K562 (cell line): ENCODE data around the gene PPM1D. TPM values are rescaled to one million over a fixed set of nuclear protein-coding genes. Genes with fewer than 3 reads are reported as not detected.

Experiments used
- ATAC-seq: fragments of 200-7000 bp; cut with Tn5 transposase; 3 replicates; pipeline ENCODE4 v1.9.1; 2020; ENCODE audit warnings: moderate library complexity
- BruUV-seq: library from RNA; stranded (reverse); fragments of 400-500 nt; replicated peaks from 2 replicates; lab custom pipeline; 2021; lab: Mats Ljungman, UMichigan
- CTCF ChIA-PET: fragments of 300-600 bp; formaldehyde crosslinking; extraction: SDS; loops from one replicate; lab custom pipeline; 2021; ENCODE audit warnings: low intra/inter-chr PET ratio; lab: Yijun Ruan, JAX
- POLR2A ChIA-PET: fragments of 300-600, 350-650 bp; sonication (Branson Sonifier 250); formaldehyde crosslinking; extraction: SDS; loops from one replicate; lab custom pipeline; 2021; ENCODE audit warnings: antibody characterized with exemption, inconsistent platforms; lab: Yijun Ruan, JAX
- DNase-seq, 4 experiments: peaks; one replicate each; pipeline versions ENCODE4 v3.0.0 to v3.0.0-alpha.2; 2011 to 2018; ENCODE audit warnings: low spot score in 3 of 4, mixed read lengths in 3 of 4; ENCODE audit errors: extremely low read depth in 1 of 4
- FAIRE-seq: peaks from 2 replicates; lab custom pipeline; 2011; peaks lifted over from hg19 to GRCh38; lab: Jason Lieb, UNC
- H2AFZ ChIP-seq: 2 replicates; pipeline ENCODE4 v1.6.0; 2011; ENCODE audit warnings: low read depth, low read length, control low read depth, inconsistent platforms
- H3K27ac ChIP-seq: fragments of 200-600 bp; 3 replicates; pipeline ENCODE4 v1.8.0; 2011; ENCODE audit warnings: low read depth, mild to moderate bottlenecking, control low read depth, inconsistent platforms, low read length, moderate library complexity, mixed read lengths; ENCODE audit errors: extremely low read depth
- H3K27me3 ChIP-seq, 2 experiments: fragments of 300-600 bp in 1 of 2; 2 replicates in 1 of 2; 3 replicates in 1 of 2; pipeline versions ENCODE4 v1.6.0 to v1.8.0; 2011; ENCODE audit warnings: inconsistent platforms in 2 of 2, low read length in 2 of 2, mild to moderate bottlenecking in 1 of 2, mixed read lengths in 1 of 2, moderate library complexity in 1 of 2; ENCODE audit not compliant: control insufficient read depth in 2 of 2, insufficient read depth in 2 of 2
- H3K36me3 ChIP-seq: fragments of 300-600 bp; 3 replicates; pipeline ENCODE4 v1.8.0; 2011; ENCODE audit warnings: mild to moderate bottlenecking, low read length, inconsistent platforms; ENCODE audit not compliant: control insufficient read depth, insufficient read depth
- H3K4me1 ChIP-seq, 2 experiments: fragments of 200-600 bp in 1 of 2; replicated peaks in 1 of 2; 2 replicates in 1 of 2; 3 replicates in 1 of 2; pipeline versions ENCODE4 v1.5.1 to v1.8.0; 2011; ENCODE audit warnings: inconsistent platforms in 2 of 2, low read length in 2 of 2, mild to moderate bottlenecking in 1 of 2, mixed read lengths in 1 of 2, moderate library complexity in 1 of 2; ENCODE audit not compliant: control insufficient read depth in 2 of 2, insufficient read depth in 2 of 2
- H3K4me2 ChIP-seq: 2 replicates; pipeline ENCODE4 v1.6.1; 2011; ENCODE audit warnings: low read length, control low read depth, inconsistent platforms, mixed read lengths; ENCODE audit not compliant: insufficient read depth
- H3K4me3 ChIP-seq: fragments of 200-600 bp; sonication (generic), shearing (Covaris generic); 2 replicates; pipeline ENCODE4 v1.5.1; 2016; ENCODE audit warnings: control low read depth, inconsistent platforms
- H3K79me2 ChIP-seq: fragments of 200-600 bp; 3 replicates; pipeline ENCODE4 v1.8.0; 2011; ENCODE audit warnings: low read length, inconsistent platforms; ENCODE audit not compliant: control insufficient read depth, insufficient read depth
- H3K9ac ChIP-seq, 2 experiments: 2 replicates each; pipeline versions ENCODE4 v1.6.0 to v1.6.1; 2011; ENCODE audit warnings: low read depth in 2 of 2, low read length in 2 of 2, control low read depth in 1 of 2, inconsistent platforms in 1 of 2, mild to moderate bottlenecking in 1 of 2, mixed read lengths in 1 of 2; ENCODE audit not compliant: insufficient read depth in 1 of 2
- H3K9me1 ChIP-seq: one replicate; pipeline ENCODE4 v1.6.0; 2011; ENCODE audit warnings: inconsistent platforms, mild to moderate bottlenecking, low read length, moderate library complexity; ENCODE audit not compliant: control insufficient read depth, insufficient read depth
- H3K9me3 ChIP-seq: replicated peaks from 2 replicates; pipeline ENCODE4 v1.5.1; 2011; ENCODE audit warnings: low read depth, low read length, inconsistent platforms; ENCODE audit not compliant: control insufficient read depth, insufficient read depth
- H4K20me1 ChIP-seq: replicated peaks from 2 replicates; pipeline ENCODE4 v1.6.1; 2011; ENCODE audit warnings: low read length, inconsistent platforms, mixed read lengths; ENCODE audit not compliant: control insufficient read depth, insufficient read depth
- BACH1 ChIP-seq: fragments of 200-800 bp; sonication (Bioruptor generic); IDR thresholded peaks from 2 replicates; pipeline ENCODE4 v1.6.1; 2016; ENCODE audit warnings: missing genetic modification characterization, missing compliant biosample characterization
- MBD1 ChIP-seq: fragments of 250-450 bp; sonication (Bioruptor Pico); IDR thresholded peaks from 2 replicates; pipeline ENCODE4 v1.8.0; 2022; ENCODE audit warnings: inconsistent platforms
- PML ChIP-seq: IDR thresholded peaks from 2 replicates; pipeline ENCODE4 v1.6.1; 2012; ENCODE audit warnings: low read length, inconsistent platforms
- SAP30 ChIP-seq: fragments of 200-600 bp; sonication (generic); IDR thresholded peaks from 2 replicates; pipeline ENCODE4 v1.6.1; 2012; ENCODE audit warnings: borderline replicate concordance, low read depth, mild to moderate bottlenecking, moderate library complexity, low read length, control low read depth, inconsistent platforms; ENCODE audit not compliant: insufficient read depth, poor library complexity, severe bottlenecking
- SRSF3 ChIP-seq: fragments of 200-400 bp; formaldehyde crosslinking; IDR thresholded peaks from 2 replicates; pipeline ENCODE4 v1.6.1; 2016; ENCODE audit warnings: mild to moderate bottlenecking, low read length, moderate library complexity; ENCODE audit not compliant: insufficient read depth
- STAT5B ChIP-seq: fragments of 250-450 bp; sonication (Bioruptor Pico); IDR thresholded peaks from 2 replicates; pipeline ENCODE4 v1.8.0; 2021; ENCODE audit warnings: mild to moderate bottlenecking, inconsistent platforms
- ZNF75A ChIP-seq: fragments of 450-650 bp; formaldehyde crosslinking; IDR thresholded peaks from 2 replicates; pipeline ENCODE4 v1.4.0; 2020; ENCODE audit warnings: mild to moderate bottlenecking
- WGBS: fragments of 100-300 bp; shearing (Covaris generic); methylation state at CpG from one replicate; pipeline ENCODE4 v1.1.6; 2016; ENCODE audit warnings: low coverage, mixed read lengths; ENCODE audit not compliant: insufficient coverage; ENCODE audit errors: missing lambda C conversion rate; 5-methylcytosine and 5-hydroxymethylcytosine counted together
- in situ Hi-C: fragments of 300-500 bp; cut with MboI; formaldehyde crosslinking; loops from 4 replicates; pipeline ENCODE4 v1.15.0; 2018; ENCODE audit warnings: inconsistent platforms, mixed read lengths
- intact Hi-C: fragments of 100-400 bp; cut with micrococcal nuclease; formaldehyde crosslinking; loops from 2 replicates; pipeline ENCODE4 v1.14.2; 2022
- polyA plus RNA-seq, 8 experiments: library from polyadenylated mRNA; depleted of rRNA in 4 of 8; stranded (reverse) in 5 of 8; unstranded in 3 of 8; fragments of >200 nt; fragmentation: Nextera tagmentation in 2 of 8; fragmentation: Illumina TruSeq in 1 of 8; extraction: Ambion mirVana in 2 of 8; extraction: Trizol in 1 of 8; gene quantifications; 2 replicates each; pipeline versions ENCODE4 v1.2.1 to v1.2.3, GENCODE V29; 2011 to 2014; ENCODE audit warnings: inconsistent platforms in 1 of 8, missing spikeins in 1 of 8
- total RNA-seq, 7 experiments: library from RNA; depleted of rRNA in 6 of 7; stranded (reverse); fragments of >200 nt in 6 of 7; fragmentation: Illumina TruSeq in 2 of 7; extraction: Trizol in 2 of 7; gene quantifications; 2 replicates each; pipeline versions ENCODE4 v1.2.1 to v1.2.3, GENCODE V29; 2011 to 2021; ENCODE audit warnings: low replicate concordance in 1 of 7
- TF ChIP-seq, protein P1 (sequence below): fragments of 250-450 bp; sonication (Bioruptor Pico); IDR thresholded peaks from 2 replicates; pipeline ENCODE4 v1.8.0; 2022; ENCODE audit warnings: moderate library complexity, mild to moderate bottlenecking, inconsistent platforms
- TF ChIP-seq, protein P2 (sequence below): fragments of 200-800 bp; sonication (Bioruptor generic); IDR thresholded peaks from 2 replicates; pipeline ENCODE4 v1.6.1; 2017; ENCODE audit warnings: missing genetic modification characterization, missing compliant biosample characterization
- TF ChIP-seq, protein P3 (sequence below), 3 experiments: fragments of 200-800 bp in 1 of 3; fragments of 250-450 bp in 1 of 3; fragments of 450-650 bp in 1 of 3; sonication (Bioruptor Pico) in 1 of 3; sonication (Bioruptor generic) in 1 of 3; formaldehyde crosslinking in 1 of 3; IDR thresholded peaks; 2 replicates each; pipeline versions ENCODE4 v1.6.1 to v1.8.0; 2016 to 2022; ENCODE audit warnings: mild to moderate bottlenecking in 2 of 3, missing genetic modification characterization in 2 of 3, missing compliant biosample characterization in 1 of 3, moderate library complexity in 1 of 3

PPM1D gene
- total and polyA plus RNA-seq, 9 of the 15 experiments (the other 6 are each of a cell fraction or from before 2014, with no cell fraction given) = 2.1 to 19.0 (median 7.8) TPM

DNA sequence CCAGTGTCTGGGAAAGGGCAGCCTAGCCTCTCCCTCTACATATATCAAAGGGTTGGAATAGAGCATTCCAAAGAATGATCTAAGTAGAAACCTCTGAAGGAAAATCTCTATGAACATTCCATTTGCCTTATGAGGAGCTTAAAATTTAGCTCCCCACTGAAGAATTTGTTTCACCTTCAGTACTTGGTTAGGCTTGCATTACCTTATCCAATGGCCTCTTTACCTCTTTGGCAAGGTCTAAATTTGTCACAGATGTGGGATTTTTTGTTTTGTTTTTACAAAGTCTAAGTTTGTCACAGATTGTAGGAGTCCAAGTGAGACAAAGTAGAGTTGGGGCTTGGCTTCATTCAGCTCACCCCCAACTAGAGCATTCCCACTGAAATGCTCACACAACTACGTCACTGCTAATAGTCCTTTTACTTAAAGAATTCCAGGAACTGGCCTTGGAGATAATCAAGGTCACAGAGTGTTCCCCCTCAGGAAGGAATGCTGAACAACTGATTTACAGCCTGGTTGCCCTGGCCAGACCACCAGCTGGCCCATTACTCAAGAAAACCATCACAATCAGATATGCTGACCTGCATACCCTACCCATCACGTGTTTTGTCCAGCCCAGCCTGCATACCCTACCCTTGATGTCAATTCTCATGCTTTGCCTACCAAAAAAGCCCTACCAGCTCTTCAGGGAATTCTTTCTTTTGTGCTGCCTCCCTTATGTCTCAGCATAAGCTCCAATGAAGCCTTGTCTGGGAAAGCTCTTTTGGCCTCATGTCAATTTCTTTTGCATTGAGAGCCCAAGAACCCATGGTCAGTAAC is 26.5 kb upstream of the PPM1D start:
- DNase-seq (no peak), FAIRE-seq (peak; percentile 59), ATAC-seq (no peak)
- ChIA-PET POLR2A (no interaction called here), CTCF (no interaction called here)
- no peak overlapping the region for H3K4me2 ChIP-seq
- H3K36me3 ChIP-seq = no peaks in the 10 kb centered on the region
- intact Hi-C loops (no loop called here), in situ Hi-C loops (no loop called here)
- no peaks in the 10 kb centered on the region for H3K79me2 ChIP-seq
- no TSS peak for BruUV-seq
- H3K4me3 ChIP-seq = no peak overlapping the region
- no peaks in the 10 kb centered on the region; a peak in 1 of 5 replicates for H3K4me1 ChIP-seq
- no peaks in the 10 kb centered on the region for H4K20me1 ChIP-seq
- H2AFZ ChIP-seq = no peak overlapping the region
- H3K27ac ChIP-seq = no peak overlapping the region
- H3K27me3 ChIP-seq = no peaks in the 10 kb centered on the region
- H3K9ac ChIP-seq = no peak overlapping the region
- H3K9me3 ChIP-seq = no peaks in the 10 kb centered on the region
- 31% methylated on average over 2 of the region's 2 CpGs for WGBS
- no peaks in the 10 kb centered on the region for H3K9me1 ChIP-seq
- no peak for TF ChIP-seq SAP30
- TF ChIP-seq, protein P1, sequence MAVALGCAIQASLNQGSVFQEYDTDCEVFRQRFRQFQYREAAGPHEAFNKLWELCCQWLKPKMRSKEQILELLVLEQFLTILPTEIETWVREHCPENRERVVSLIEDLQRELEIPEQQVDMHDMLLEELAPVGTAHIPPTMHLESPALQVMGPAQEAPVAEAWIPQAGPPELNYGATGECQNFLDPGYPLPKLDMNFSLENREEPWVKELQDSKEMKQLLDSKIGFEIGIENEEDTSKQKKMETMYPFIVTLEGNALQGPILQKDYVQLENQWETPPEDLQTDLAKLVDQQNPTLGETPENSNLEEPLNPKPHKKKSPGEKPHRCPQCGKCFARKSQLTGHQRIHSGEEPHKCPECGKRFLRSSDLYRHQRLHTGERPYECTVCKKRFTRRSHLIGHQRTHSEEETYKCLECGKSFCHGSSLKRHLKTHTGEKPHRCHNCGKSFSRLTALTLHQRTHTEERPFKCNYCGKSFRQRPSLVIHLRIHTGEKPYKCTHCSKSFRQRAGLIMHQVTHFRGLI = no peak
- no peak for TF ChIP-seq ZNF75A (CRISPR knock-in tag)
- TF ChIP-seq PML = no peak
- TF ChIP-seq MBD1 (CRISPR knock-in tag) = no peak
- TF ChIP-seq BACH1 (tag) = 0 out of 2 replicates have a peak, but pooled peaks have one; percentile 13
- TF ChIP-seq, protein P2, sequence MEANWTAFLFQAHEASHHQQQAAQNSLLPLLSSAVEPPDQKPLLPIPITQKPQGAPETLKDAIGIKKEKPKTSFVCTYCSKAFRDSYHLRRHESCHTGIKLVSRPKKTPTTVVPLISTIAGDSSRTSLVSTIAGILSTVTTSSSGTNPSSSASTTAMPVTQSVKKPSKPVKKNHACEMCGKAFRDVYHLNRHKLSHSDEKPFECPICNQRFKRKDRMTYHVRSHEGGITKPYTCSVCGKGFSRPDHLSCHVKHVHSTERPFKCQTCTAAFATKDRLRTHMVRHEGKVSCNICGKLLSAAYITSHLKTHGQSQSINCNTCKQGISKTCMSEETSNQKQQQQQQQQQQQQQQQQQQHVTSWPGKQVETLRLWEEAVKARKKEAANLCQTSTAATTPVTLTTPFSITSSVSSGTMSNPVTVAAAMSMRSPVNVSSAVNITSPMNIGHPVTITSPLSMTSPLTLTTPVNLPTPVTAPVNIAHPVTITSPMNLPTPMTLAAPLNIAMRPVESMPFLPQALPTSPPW = no peak
- TF ChIP-seq SRSF3 = no peak
- TF ChIP-seq STAT5B (CRISPR knock-in tag) = no peak
- TF ChIP-seq, protein P3, sequence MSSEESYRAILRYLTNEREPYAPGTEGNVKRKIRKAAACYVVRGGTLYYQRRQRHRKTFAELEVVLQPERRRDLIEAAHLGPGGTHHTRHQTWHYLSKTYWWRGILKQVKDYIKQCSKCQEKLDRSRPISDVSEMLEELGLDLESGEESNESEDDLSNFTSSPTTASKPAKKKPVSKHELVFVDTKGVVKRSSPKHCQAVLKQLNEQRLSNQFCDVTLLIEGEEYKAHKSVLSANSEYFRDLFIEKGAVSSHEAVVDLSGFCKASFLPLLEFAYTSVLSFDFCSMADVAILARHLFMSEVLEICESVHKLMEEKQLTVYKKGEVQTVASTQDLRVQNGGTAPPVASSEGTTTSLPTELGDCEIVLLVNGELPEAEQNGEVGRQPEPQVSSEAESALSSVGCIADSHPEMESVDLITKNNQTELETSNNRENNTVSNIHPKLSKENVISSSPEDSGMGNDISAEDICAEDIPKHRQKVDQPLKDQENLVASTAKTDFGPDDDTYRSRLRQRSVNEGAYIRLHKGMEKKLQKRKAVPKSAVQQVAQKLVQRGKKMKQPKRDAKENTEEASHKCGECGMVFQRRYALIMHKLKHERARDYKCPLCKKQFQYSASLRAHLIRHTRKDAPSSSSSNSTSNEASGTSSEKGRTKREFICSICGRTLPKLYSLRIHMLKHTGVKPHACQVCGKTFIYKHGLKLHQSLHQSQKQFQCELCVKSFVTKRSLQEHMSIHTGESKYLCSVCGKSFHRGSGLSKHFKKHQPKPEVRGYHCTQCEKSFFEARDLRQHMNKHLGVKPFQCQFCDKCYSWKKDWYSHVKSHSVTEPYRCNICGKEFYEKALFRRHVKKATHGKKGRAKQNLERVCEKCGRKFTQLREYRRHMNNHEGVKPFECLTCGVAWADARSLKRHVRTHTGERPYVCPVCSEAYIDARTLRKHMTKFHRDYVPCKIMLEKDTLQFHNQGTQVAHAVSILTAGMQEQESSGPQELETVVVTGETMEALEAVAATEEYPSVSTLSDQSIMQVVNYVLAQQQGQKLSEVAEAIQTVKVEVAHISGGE (CRISPR knock-in tag; IDR thresholded peaks at IDR 0.05) = peak in 1 of 3 experiments; percentile 30; a peak in 1 of 6 replicates
